A673 (cell line): ENCODE measurements around the gene ZNF565. TPM values are rescaled to one million over a fixed set of nuclear protein-coding genes. Genes with fewer than 3 reads are reported as not detected.

Experiments used
- total RNA-seq: library from RNA; stranded (reverse); gene quantifications from 2 replicates; pipeline ENCODE4 v1.2.3, GENCODE V29; 2021

ZNF565 gene
- total RNA-seq, 1 experiment from 2014 or later: 7.2 TPM

Other genes starting within 250 kb of the ZNF565 start
- gene SDHAF1, start 219.5 kb downstream of the ZNF565 start, total RNA-seq: 8.9 and 11.0 TPM in 2 replicates
- 0.70 TPM in 1 of 2 replicates, not detected in the other for gene SYNE4, start 205.9 kb downstream of the ZNF565 start, total RNA-seq
- 20.1 and 27.7 TPM in 2 replicates for gene ALKBH6, start 200.5 kb downstream of the ZNF565 start, total RNA-seq
- 9.2 and 15.8 TPM in 2 replicates for gene CLIP3, start 181.8 kb downstream of the ZNF565 start, total RNA-seq
- 4.6 and 5.4 TPM in 2 replicates for gene THAP8, start 160.4 kb downstream of the ZNF565 start, total RNA-seq
- gene WDR62, start 159.8 kb downstream of the ZNF565 start, total RNA-seq: 39.8 and 40.4 TPM in 2 replicates
- 0.47 and 0.63 TPM in 2 replicates for gene OVOL3, start 103.5 kb downstream of the ZNF565 start, total RNA-seq
- gene POLR2I, start 99.8 kb downstream of the ZNF565 start, total RNA-seq: 133 and 142 TPM in 2 replicates
- 156 and 158 TPM in 2 replicates for gene TBCB, start 99.2 kb downstream of the ZNF565 start, total RNA-seq
- 577 and 579 TPM in 2 replicates for gene CAPNS1, start 74.6 kb downstream of the ZNF565 start, total RNA-seq
- gene COX7A1, start 62.2 kb downstream of the ZNF565 start, total RNA-seq: not detected in 2 replicates
- gene ZNF146, start 441 bp upstream of the ZNF565 start, total RNA-seq: 124 and 130 TPM in 2 replicates
- 5.2 and 5.4 TPM in 2 replicates for gene ZFP14, start 164.5 kb upstream of the ZNF565 start, total RNA-seq
- gene ZFP82, start 204.0 kb upstream of the ZNF565 start, total RNA-seq: 13.5 and 14.9 TPM in 2 replicates